ENCODE results near the gene B9D1.

B9D1 gene

DNA sequence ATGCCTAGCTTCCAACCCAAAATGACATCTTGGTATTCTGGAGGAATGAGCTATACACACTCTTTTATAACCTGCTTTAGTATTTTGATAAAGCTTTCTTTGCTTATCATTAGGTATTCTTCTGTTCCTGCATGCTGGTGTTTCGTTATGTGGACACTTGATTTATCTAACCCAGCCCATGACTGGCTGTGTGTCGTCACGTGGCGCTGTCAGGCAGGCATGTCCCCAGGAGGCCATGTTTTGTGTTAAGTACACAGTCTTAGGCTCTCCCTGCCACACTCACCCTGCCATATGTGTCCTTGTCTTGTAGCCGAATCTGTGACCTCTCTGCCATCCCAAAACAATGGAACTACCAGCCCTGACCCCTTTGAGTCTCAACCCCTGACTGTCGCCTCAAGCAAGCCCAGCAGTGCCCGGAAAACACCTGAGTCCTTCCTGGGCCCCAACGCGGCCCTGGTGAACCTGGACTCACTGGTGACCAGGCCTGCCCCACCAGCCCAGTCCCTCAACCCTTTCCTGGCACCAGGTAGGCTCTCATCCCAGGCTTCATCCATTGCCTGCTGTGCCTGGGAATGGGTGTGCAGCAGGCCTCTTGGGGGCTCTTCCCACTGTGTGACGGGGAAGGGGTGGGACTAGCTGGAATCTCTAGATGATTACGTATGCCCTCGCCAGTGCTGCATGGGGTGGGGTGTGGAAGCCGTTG lies 30.8 kb downstream of the B9D1 start:
- no peaks in the 10 kb centered on the region for H3K9me3 Mint-ChIP-seq
- no peak overlapping the region for H3K4me3 Mint-ChIP-seq
- H3K4me1 Mint-ChIP-seq (ENCODE audit: low read depth in 2 of 2), result no peaks in the 10 kb centered on the region
- no peaks in the 10 kb centered on the region for H3K36me3 Mint-ChIP-seq (ENCODE audit: insufficient read depth)
- no peak for ATAC-seq (replicated peaks)
- H3K27me3 Mint-ChIP-seq, result peaks cover 0 to 13% of the 10 kb centered on the region in 2 donors
- no peak for DNase-seq
- H3K27ac Mint-ChIP-seq, result no peak overlapping the region

GRCh38 chr17:19331134-19331533 lies 31.4 kb downstream of the B9D1 start:
- no peak overlapping the region for H3K4me3 Mint-ChIP-seq
- no peak overlapping the region for H3K27ac Mint-ChIP-seq
- H3K4me1 Mint-ChIP-seq (ENCODE audit: low read depth in 2 of 2), result no peaks in the 10 kb centered on the region
- peaks cover 0 to 10% of the 10 kb centered on the region in 2 donors for H3K27me3 Mint-ChIP-seq
- DNase-seq, result no peak
- H3K36me3 Mint-ChIP-seq (ENCODE audit: insufficient read depth), result no peaks in the 10 kb centered on the region
- H3K9me3 Mint-ChIP-seq, result no peaks in the 10 kb centered on the region
- ATAC-seq (replicated peaks), result no peak

GRCh38 chr17:19330271-19330670 lies 32.3 kb downstream of the B9D1 start:
- Mint-ChIP-seq H3K9me3 (no peaks in the 10 kb centered on the region), H3K4me3 (no peak overlapping the region), H3K27me3 (peaks cover 0 to 2% of the 10 kb centered on the region in 2 donors), H3K36me3 (ENCODE audit: insufficient read depth) (no peaks in the 10 kb centered on the region), H3K4me1 (ENCODE audit: low read depth in 2 of 2) (no peaks in the 10 kb centered on the region), H3K27ac (peak overlapping the region in 1 of 2 donors; percentile 74)
- DNase-seq, result no peak
- ATAC-seq (replicated peaks), result no peak

GRCh38 chr17:19329839-19330238 lies 32.7 kb downstream of the B9D1 start:
- Mint-ChIP-seq H3K4me1 (ENCODE audit: low read depth in 2 of 2) (no peaks in the 10 kb centered on the region), H3K4me3 (no peak overlapping the region), H3K27me3 (no peaks in the 10 kb centered on the region), H3K27ac (peak overlapping the region in 1 of 2 donors; percentile 74), H3K36me3 (ENCODE audit: insufficient read depth) (no peaks in the 10 kb centered on the region), H3K9me3 (no peaks in the 10 kb centered on the region)
- no peak for ATAC-seq (replicated peaks)
- DNase-seq, result no peak

DNA sequence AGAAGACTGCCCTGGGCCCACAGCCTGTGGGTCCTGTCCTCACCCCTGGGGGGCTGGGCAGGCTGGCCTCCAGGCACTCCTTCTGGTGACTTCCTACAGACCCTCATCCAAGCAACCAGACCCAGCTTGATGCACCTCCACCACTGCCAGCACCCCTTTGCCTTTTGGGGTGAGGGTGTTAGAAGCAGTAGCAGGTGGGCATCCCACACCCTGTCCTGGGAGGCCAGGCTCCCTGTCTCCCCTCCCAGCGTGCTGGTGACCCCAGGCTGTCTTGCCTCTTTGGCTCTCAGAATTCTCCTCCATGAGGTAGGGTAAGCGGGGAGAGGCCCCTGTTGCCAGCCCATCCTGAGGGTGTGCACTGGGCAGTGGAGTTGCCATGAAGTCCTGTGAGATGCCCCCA lies 33.4 kb downstream of the B9D1 start:
- ATAC-seq (replicated peaks) (no peak), DNase-seq (no peak)
- no peak overlapping the region for H3K4me3 Mint-ChIP-seq
- no peaks in the 10 kb centered on the region for H3K27me3 Mint-ChIP-seq
- H3K27ac Mint-ChIP-seq, result peak overlapping the region in 1 of 2 donors; percentile 74
- H3K4me1 Mint-ChIP-seq (ENCODE audit: low read depth in 2 of 2), result no peaks in the 10 kb centered on the region
- no peaks in the 10 kb centered on the region for H3K9me3 Mint-ChIP-seq
- H3K36me3 Mint-ChIP-seq (ENCODE audit: insufficient read depth), result no peaks in the 10 kb centered on the region

DNA sequence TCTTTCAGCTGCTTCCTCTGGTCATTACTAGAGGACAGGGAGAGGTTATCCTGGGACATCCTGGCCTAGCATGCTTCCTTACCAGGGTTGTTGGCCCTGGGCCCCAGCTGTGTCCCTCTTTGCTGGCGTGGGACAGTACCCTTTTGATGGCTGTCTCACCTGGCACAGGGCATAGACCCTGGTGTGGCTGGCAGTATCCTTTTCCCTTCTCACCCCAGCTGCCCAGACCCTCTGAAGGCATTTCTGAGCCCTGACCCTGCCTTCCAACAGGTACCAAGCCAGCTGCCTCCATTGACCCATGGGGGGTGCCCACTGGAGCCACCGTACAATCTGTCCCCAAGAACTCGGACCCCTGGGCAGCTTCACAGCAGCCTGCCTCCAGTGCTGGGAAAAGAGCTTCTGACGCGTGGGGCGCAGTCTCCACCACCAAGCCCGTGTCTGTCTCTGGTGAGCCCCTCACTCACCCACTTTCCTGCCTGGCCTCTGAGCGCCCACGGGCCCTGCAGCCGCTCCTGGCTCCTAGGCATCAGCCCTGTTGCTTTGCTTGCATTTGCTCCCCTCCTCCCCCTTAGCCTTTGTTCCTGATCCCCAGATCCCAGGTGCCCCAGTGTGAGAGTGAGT lies 34.0 kb downstream of the B9D1 start:
- H3K4me1 Mint-ChIP-seq (ENCODE audit: low read depth in 2 of 2), result no peaks in the 10 kb centered on the region
- no peaks in the 10 kb centered on the region for H3K36me3 Mint-ChIP-seq (ENCODE audit: insufficient read depth)
- no peak overlapping the region for H3K27ac Mint-ChIP-seq
- no peaks in the 10 kb centered on the region for H3K9me3 Mint-ChIP-seq
- DNase-seq (no peak), ATAC-seq (replicated peaks) (no peak)
- no peak overlapping the region for H3K4me3 Mint-ChIP-seq
- H3K27me3 Mint-ChIP-seq, result no peaks in the 10 kb centered on the region

- DNase-seq, result no peak
- no peaks in the 10 kb centered on the region for H3K36me3 Mint-ChIP-seq (ENCODE audit: insufficient read depth)
- no peaks in the 10 kb centered on the region for H3K9me3 Mint-ChIP-seq
- H3K4me3 Mint-ChIP-seq, result no peak overlapping the region
- H3K27me3 Mint-ChIP-seq, result no peaks in the 10 kb centered on the region
- ATAC-seq (replicated peaks), result no peak
- H3K4me1 Mint-ChIP-seq (ENCODE audit: low read depth in 2 of 2), result no peaks in the 10 kb centered on the region
- H3K27ac Mint-ChIP-seq, result no peak overlapping the region
Observed at GRCh38 chr17:19327031-19327783, 35.3 kb downstream of the B9D1 start.

DNA sequence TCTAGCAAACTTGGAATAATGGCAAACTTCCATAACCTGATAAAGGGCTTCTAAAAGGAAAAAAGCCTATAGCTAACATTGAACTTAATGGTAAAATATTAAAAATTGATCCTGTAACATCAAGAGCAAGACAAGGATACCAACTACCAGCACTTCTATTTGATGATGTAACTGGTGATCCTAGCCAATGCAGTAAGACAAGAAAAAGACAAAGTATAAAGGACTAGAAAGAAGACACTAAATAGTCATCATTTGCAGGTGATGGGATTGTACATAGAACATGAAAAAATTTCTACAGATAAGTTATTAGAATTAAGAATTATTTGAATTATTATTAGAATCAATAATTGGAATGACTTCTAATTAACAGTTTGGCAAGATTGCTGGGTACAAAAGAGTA lies 37.0 kb downstream of the B9D1 start:
- no peak overlapping the region for H3K27ac Mint-ChIP-seq
- H3K36me3 Mint-ChIP-seq (ENCODE audit: insufficient read depth), result no peaks in the 10 kb centered on the region
- ATAC-seq (replicated peaks) (no peak), DNase-seq (no peak)
- H3K4me3 Mint-ChIP-seq, result no peak overlapping the region
- no peaks in the 10 kb centered on the region for H3K4me1 Mint-ChIP-seq (ENCODE audit: low read depth in 2 of 2)
- peaks cover 0 to 11% of the 10 kb centered on the region in 2 donors for H3K27me3 Mint-ChIP-seq
- H3K9me3 Mint-ChIP-seq, result no peaks in the 10 kb centered on the region

DNA sequence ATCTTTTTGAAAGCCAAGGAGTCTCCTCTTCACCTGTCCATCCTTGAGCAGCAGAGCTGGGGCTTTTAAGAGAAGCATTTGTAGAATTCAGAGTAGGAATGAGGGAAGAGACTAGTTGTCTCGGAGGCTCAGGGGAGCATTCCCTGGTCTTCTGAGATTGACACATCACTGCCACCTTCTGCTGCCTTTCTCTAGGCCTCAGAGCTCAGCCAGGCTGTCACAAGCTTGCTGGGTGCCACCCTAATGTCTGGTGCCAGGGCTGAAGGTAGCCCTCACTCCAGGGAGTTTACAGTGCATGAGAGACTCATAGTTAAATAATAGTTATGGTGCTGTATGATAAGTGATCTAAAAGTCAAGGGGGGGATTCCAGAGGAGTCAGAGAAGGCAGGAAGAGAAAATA lies 39.7 kb downstream of the B9D1 start:
- no peaks in the 10 kb centered on the region for H3K36me3 Mint-ChIP-seq (ENCODE audit: insufficient read depth)
- H3K4me3 Mint-ChIP-seq, result no peak overlapping the region
- H3K27me3 Mint-ChIP-seq, result peaks cover 0 to 11% of the 10 kb centered on the region in 2 donors
- ATAC-seq (replicated peaks), result no peak
- H3K27ac Mint-ChIP-seq, result no peak overlapping the region
- no peaks in the 10 kb centered on the region for H3K4me1 Mint-ChIP-seq (ENCODE audit: low read depth in 2 of 2)
- no peak for DNase-seq
- H3K9me3 Mint-ChIP-seq, result no peaks in the 10 kb centered on the region

- H3K4me3 Mint-ChIP-seq, result no peak overlapping the region
- no peaks in the 10 kb centered on the region for H3K36me3 Mint-ChIP-seq (ENCODE audit: insufficient read depth)
- H3K9me3 Mint-ChIP-seq, result no peaks in the 10 kb centered on the region
- peaks cover 0 to 11% of the 10 kb centered on the region in 2 donors for H3K27me3 Mint-ChIP-seq
- H3K4me1 Mint-ChIP-seq (ENCODE audit: low read depth in 2 of 2), result no peaks in the 10 kb centered on the region
- ATAC-seq (replicated peaks) (no peak), DNase-seq (no peak)
- no peak overlapping the region for H3K27ac Mint-ChIP-seq
Observed at GRCh38 chr17:19322129-19322505, 40.4 kb downstream of the B9D1 start.

- Mint-ChIP-seq H3K9me3 (no peaks in the 10 kb centered on the region), H3K27me3 (peaks cover 0 to 11% of the 10 kb centered on the region in 2 donors), H3K4me3 (no peak overlapping the region), H3K36me3 (ENCODE audit: insufficient read depth) (no peaks in the 10 kb centered on the region), H3K4me1 (ENCODE audit: low read depth in 2 of 2) (no peaks in the 10 kb centered on the region), H3K27ac (no peak overlapping the region)
- DNase-seq (no peak), ATAC-seq (replicated peaks) (no peak)
Observed at GRCh38 chr17:19321481-19322128, 40.9 kb downstream of the B9D1 start.

GRCh38 chr17:19320876-19321275 lies 41.6 kb downstream of the B9D1 start:
- ATAC-seq (replicated peaks) (no peak), DNase-seq (no peak)
- Mint-ChIP-seq H3K27ac (no peak overlapping the region), H3K4me3 (no peak overlapping the region), H3K4me1 (ENCODE audit: low read depth in 2 of 2) (no peaks in the 10 kb centered on the region), H3K27me3 (peaks cover 0 to 11% of the 10 kb centered on the region in 2 donors), H3K9me3 (no peaks in the 10 kb centered on the region), H3K36me3 (ENCODE audit: insufficient read depth) (no peaks in the 10 kb centered on the region)

- Mint-ChIP-seq H3K4me3 (no peak overlapping the region), H3K36me3 (ENCODE audit: insufficient read depth) (no peaks in the 10 kb centered on the region), H3K27me3 (peaks cover 0 to 11% of the 10 kb centered on the region in 2 donors), H3K4me1 (ENCODE audit: low read depth in 2 of 2) (no peaks in the 10 kb centered on the region), H3K9me3 (no peaks in the 10 kb centered on the region), H3K27ac (no peak overlapping the region)
- no peak for ATAC-seq (replicated peaks)
- DNase-seq, result no peak
Observed at GRCh38 chr17:19319771-19320505, 42.6 kb downstream of the B9D1 start.

Data from effector memory CD8-positive, alpha-beta T cell (primary cell).